HepG2 (cell line): ENCODE measurements around the gene SUCLG1. TPM values are rescaled to one million over a fixed set of nuclear protein-coding genes. Genes with fewer than 3 reads are reported as not detected.

Experiments used
- ATF6 ChIP-seq: sonication (generic); formaldehyde crosslinking; conservative IDR thresholded peaks from 2 replicates; pipeline ENCODE4 v1.4.0; 2020; ENCODE audit warnings: missing genetic modification reagents
- ATF7-NPFF ChIP-seq: sonication (generic); formaldehyde crosslinking; IDR thresholded peaks from 2 replicates; pipeline ENCODE4 v1.8.1; 2023; ENCODE audit warnings: mild to moderate bottlenecking, low read depth, missing genetic modification reagents, moderate library complexity
- FOXC1 ChIP-seq: sonication (generic); formaldehyde crosslinking; IDR thresholded peaks from 2 replicates; pipeline ENCODE4 v1.8.0; 2022; ENCODE audit warnings: mild to moderate bottlenecking, missing genetic modification reagents, borderline replicate concordance
- FOXM1 ChIP-seq: sonication (generic); formaldehyde crosslinking; IDR thresholded peaks from 2 replicates; pipeline ENCODE4 v1.5.0; 2020; ENCODE audit warnings: missing genetic modification reagents
- GTF2F1 ChIP-seq: fragments of 150-350 bp; IDR thresholded peaks from 2 replicates; pipeline ENCODE4 v1.6.1; 2014; ENCODE audit warnings: low read length
- ISX ChIP-seq: sonication (generic); formaldehyde crosslinking; conservative IDR thresholded peaks from 2 replicates; pipeline ENCODE4 v1.5.0; 2020; ENCODE audit warnings: missing genetic modification reagents
- MAX ChIP-seq: IDR thresholded peaks from 2 replicates; pipeline ENCODE4 v1.6.1; 2012; ENCODE audit warnings: inconsistent platforms
- MIXL1 ChIP-seq: IDR thresholded peaks from 2 replicates; pipeline ENCODE4 v1.6.1; 2016
- NFAT5 ChIP-seq: sonication (generic); formaldehyde crosslinking; IDR thresholded peaks from 2 replicates; pipeline ENCODE4 v1.4.0; 2020; ENCODE audit warnings: missing genetic modification reagents
- NR1H2 ChIP-seq: sonication (generic); formaldehyde crosslinking; IDR thresholded peaks from 2 replicates; pipeline ENCODE4 v1.8.1; 2022; ENCODE audit warnings: low read depth, missing genetic modification reagents, borderline replicate concordance
- PRDM15 ChIP-seq: sonication (generic); formaldehyde crosslinking; IDR thresholded peaks from 2 replicates; pipeline ENCODE4 v1.4.0; 2020; ENCODE audit warnings: missing genetic modification reagents
- RBAK ChIP-seq: sonication (generic); formaldehyde crosslinking; IDR thresholded peaks from 2 replicates; pipeline ENCODE4 v1.5.1; 2020; ENCODE audit warnings: mild to moderate bottlenecking, missing genetic modification reagents
- SMAD9 ChIP-seq: sonication (generic); formaldehyde crosslinking; IDR thresholded peaks from 2 replicates; pipeline ENCODE4 v1.5.1; 2020; ENCODE audit warnings: mild to moderate bottlenecking, missing genetic modification reagents
- SNAI1 ChIP-seq: sonication (generic); formaldehyde crosslinking; IDR thresholded peaks from 2 replicates; pipeline ENCODE4 v1.5.0; 2020; ENCODE audit warnings: mild to moderate bottlenecking, missing genetic modification reagents, borderline replicate concordance
- ZBTB8A ChIP-seq: sonication (generic); formaldehyde crosslinking; IDR thresholded peaks from 2 replicates; pipeline ENCODE4 v1.4.0; 2020; ENCODE audit warnings: mild to moderate bottlenecking, low read depth, missing genetic modification reagents, borderline replicate concordance
- ZNF138 ChIP-seq: sonication (generic); formaldehyde crosslinking; IDR thresholded peaks from 2 replicates; pipeline ENCODE4 v1.5.0; 2020; ENCODE audit warnings: mild to moderate bottlenecking, low read depth, missing genetic modification reagents
- ZNF296 ChIP-seq: sonication (generic); formaldehyde crosslinking; conservative IDR thresholded peaks from 2 replicates; pipeline ENCODE4 v1.5.0; 2020; ENCODE audit warnings: mild to moderate bottlenecking, missing genetic modification reagents
- ZNF589 ChIP-seq: sonication (generic); formaldehyde crosslinking; conservative IDR thresholded peaks from 2 replicates; pipeline ENCODE4 v1.8.0; 2022; ENCODE audit warnings: mild to moderate bottlenecking, moderate library complexity, missing genetic modification reagents
- ZNF605 ChIP-seq: sonication (generic); formaldehyde crosslinking; IDR thresholded peaks from 2 replicates; pipeline ENCODE4 v1.8.0; 2022; ENCODE audit warnings: mild to moderate bottlenecking, missing genetic modification reagents
- ZNF615 ChIP-seq: sonication (generic); formaldehyde crosslinking; IDR thresholded peaks from 2 replicates; pipeline ENCODE4 v1.5.0; 2020; ENCODE audit warnings: mild to moderate bottlenecking, missing genetic modification reagents, borderline replicate concordance
- ZNF746 ChIP-seq: sonication (generic); formaldehyde crosslinking; IDR thresholded peaks from 2 replicates; pipeline ENCODE4 v1.8.0; 2022; ENCODE audit warnings: mild to moderate bottlenecking, missing genetic modification reagents
- polyA plus RNA-seq, 8 experiments: library from polyadenylated mRNA; depleted of rRNA in 3 of 8; stranded (reverse) in 7 of 8; unstranded in 1 of 8; fragments of >200 nt; fragmentation: Illumina TruSeq in 4 of 8; extraction: Trizol in 4 of 8; gene quantifications; 2 replicates each; pipeline versions ENCODE4 v1.2.1 to v1.2.3, GENCODE V29; 2011 to 2016; ENCODE audit warnings: low read depth in 4 of 8, missing spikeins in 1 of 8, mixed read lengths in 1 of 8; ENCODE audit not compliant: insufficient read depth in 1 of 8
- total RNA-seq, 5 experiments: library from RNA; depleted of rRNA; stranded (reverse); fragments of >200 nt; fragmentation: Illumina TruSeq; extraction: Trizol; gene quantifications; 2 replicates each; pipeline ENCODE4 v1.2.3, GENCODE V29; 2016; ENCODE audit warnings: low read depth in 1 of 5

The SUCLG1 gene
- total and polyA plus RNA-seq, 2 of the 13 experiments (the other 11 are each of a cell fraction or from before 2014, with no cell fraction given) = 58.7 to 121 TPM

GRCh38 chr2:84458551-84459017 lies 496 bp downstream of the SUCLG1 start (continued):
- TF ChIP-seq ZNF615 = no peak
- TF ChIP-seq ZNF138 (CRISPR knock-in tag) = no peak
- no peak for TF ChIP-seq ZNF296
- peak; percentile 75; the same call in 1 of the 2 replicates for TF ChIP-seq NFAT5 (CRISPR knock-in tag)
- TF ChIP-seq SMAD9 (CRISPR knock-in tag) = no peak
- no peak for TF ChIP-seq ISX
- no peak for TF ChIP-seq ATF6
- TF ChIP-seq ZNF746 (CRISPR knock-in tag) = no peak
- TF ChIP-seq MAX = no peak
- TF ChIP-seq GTF2F1 = no peak
- no peak for TF ChIP-seq ZBTB8A
- 0 out of 2 replicates have a peak, but pooled peaks have one; percentile 10 for TF ChIP-seq ATF7-NPFF
- TF ChIP-seq SNAI1 = no peak
- no peak for TF ChIP-seq RBAK (CRISPR knock-in tag)
- TF ChIP-seq FOXC1 (CRISPR knock-in tag) = no peak
- no peak for TF ChIP-seq NR1H2
- TF ChIP-seq FOXM1 = no peak
- TF ChIP-seq PRDM15 (CRISPR knock-in tag) = 0 out of 2 replicates have a peak, but pooled peaks have one; percentile 29
- TF ChIP-seq ZNF605 = no peak
- no peak for TF ChIP-seq ZNF589
- no peak for TF ChIP-seq MIXL1 (CRISPR knock-in tag)
